ENCODE measurements around the gene SEC24A.
"Not testable (repeated sequence)": the region's sequence is repeated elsewhere in the genome, so short reads cannot be mapped to it uniquely, and the experiment has no call there.

Gene SEC24A

DNA sequence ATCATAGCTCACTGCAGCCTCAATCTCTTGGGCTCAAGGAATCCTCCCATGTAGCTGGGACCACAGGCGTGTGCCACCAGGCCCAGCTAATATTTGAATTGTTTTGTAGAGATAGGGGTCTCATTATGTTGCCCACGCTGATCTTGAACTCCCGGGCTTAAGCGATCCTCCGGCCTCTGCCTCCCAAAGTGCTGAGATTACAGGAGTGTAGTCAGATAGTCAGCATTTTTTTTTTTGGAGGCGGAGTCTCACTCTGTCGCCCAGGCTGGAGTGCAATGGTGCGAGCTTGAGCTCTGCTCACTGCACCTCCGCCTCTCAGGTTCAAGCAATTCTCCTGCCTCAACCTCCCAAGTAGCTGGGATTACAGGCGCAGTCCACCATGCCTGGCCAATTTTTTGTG is 14.4 kb upstream of the SEC24A start:
- no peak overlapping the region for H3K27ac ChIP-seq
- TF ChIP-seq, protein P1, sequence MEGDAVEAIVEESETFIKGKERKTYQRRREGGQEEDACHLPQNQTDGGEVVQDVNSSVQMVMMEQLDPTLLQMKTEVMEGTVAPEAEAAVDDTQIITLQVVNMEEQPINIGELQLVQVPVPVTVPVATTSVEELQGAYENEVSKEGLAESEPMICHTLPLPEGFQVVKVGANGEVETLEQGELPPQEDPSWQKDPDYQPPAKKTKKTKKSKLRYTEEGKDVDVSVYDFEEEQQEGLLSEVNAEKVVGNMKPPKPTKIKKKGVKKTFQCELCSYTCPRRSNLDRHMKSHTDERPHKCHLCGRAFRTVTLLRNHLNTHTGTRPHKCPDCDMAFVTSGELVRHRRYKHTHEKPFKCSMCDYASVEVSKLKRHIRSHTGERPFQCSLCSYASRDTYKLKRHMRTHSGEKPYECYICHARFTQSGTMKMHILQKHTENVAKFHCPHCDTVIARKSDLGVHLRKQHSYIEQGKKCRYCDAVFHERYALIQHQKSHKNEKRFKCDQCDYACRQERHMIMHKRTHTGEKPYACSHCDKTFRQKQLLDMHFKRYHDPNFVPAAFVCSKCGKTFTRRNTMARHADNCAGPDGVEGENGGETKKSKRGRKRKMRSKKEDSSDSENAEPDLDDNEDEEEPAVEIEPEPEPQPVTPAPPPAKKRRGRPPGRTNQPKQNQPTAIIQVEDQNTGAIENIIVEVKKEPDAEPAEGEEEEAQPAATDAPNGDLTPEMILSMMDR (IDR thresholded peaks at IDR 0.05) = no peak
- TF ChIP-seq ZFX (IDR thresholded peaks at IDR 0.05; ENCODE audit: borderline replicate concordance) = no peak

DNA sequence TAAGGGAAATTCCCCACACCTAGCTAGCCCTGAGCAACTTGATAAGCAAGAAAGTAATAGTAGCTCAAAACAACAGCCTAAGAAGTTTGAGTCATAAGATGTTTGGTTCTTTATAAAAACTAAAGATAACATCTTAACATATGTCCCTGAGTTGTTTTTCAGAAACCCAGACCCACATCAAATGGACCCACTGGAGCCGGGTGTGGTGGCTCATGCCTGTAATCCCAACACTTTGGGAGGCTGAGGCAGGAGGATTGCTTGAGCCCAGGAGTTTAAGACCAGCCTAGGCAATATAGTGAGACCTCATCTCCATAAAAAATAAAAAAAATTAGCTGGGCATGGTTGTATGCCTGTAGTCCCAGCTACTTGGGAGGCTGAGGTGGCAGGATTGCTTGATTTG is 13.2 kb upstream of the SEC24A start:
- not testable (repeated sequence) for H3K27ac ChIP-seq

DNA sequence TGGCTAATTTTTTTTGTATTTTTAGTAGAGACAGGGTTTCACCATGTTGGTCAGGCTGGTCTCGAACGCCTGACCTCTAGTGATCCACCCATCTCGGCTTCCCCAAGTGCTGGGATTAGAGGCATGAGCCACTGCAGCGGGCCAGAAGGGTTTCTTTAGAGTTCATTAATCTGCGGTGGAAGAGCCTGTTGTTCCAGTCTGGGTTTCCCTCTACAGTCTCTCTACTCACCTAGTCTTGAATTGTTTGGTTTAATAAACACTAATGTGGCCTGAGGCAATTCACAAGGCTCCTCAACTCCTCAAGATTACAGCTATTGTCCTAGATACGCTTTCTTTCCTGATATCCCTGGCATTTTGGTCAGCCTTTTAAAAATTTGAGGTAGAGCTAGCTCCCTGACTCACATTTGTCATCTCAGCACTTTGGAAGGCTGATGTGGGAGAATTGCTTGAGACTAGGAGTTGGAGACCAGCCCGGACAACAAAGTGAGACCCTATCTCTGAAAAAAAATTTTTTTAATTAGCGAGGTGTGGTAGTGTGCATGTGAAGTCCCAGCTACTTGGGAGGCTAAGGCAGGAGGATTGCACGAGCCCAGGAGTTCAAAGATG is 11.4 kb upstream of the SEC24A start:
- 0 out of 2 replicates have a peak overlapping the region, but pooled peaks have one; percentile 2 for H3K27ac ChIP-seq
- TF ChIP-seq ZFX (IDR thresholded peaks at IDR 0.05; ENCODE audit: borderline replicate concordance) = no peak
- TF ChIP-seq, protein P1 (IDR thresholded peaks at IDR 0.05) = no peak

DNA sequence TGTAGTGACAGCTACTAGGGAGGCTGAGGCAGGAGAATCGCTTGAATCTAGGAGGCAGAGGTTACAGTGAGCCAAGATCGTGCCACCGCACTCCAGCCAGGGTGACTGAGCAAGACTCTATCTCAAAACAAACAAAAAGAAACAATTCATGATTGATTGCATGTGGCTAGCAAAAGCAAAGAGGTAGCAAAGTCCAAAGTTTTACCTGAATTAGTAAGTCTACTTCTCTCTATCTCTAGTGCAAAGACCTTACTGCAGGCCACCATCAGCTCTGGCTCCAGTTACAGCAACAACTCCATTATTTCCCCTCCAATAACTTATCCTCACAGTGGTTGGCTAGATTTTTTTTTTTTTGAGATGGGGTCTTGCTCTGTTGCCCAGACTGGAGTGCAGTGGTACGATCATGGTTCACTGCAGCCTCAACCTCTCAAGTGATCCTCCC is 9.8 kb upstream of the SEC24A start:
- TF ChIP-seq, protein P1 (IDR thresholded peaks at IDR 0.05) = no peak
- TF ChIP-seq ZFX (IDR thresholded peaks at IDR 0.05; ENCODE audit: borderline replicate concordance) = no peak
- H3K27ac ChIP-seq = no peak overlapping the region

DNA sequence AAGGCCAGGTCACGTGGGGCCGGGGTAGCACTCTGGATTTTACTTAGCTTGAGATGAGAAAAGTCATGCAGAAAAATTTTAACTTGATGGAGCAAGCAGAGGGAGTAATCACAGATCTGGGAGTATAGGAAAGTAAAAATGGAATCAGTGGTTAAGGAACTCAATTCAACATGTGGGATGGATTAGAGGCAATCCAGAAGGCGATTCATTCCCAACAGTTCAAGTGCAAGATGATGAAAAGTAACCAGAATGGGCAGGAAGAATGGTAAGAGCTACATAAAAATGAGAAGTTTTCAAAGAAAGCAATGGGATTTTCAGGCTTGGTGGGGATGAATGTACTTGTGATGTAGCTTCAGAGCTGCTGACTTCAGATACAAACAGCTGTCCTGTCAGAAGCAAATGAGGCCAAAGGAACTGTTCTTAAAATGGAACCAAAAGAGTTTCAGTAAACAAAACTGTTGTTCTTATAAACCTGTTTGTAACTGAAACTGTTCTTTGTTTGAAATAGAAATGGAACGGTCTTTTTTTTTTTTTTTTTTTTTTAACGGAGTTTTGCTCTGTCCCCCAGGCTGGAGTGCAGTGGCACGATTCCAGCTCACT is 5.6 kb upstream of the SEC24A start:
- H3K27ac ChIP-seq = no peak overlapping the region
- TF ChIP-seq, protein P1 (IDR thresholded peaks at IDR 0.05) = no peak

DNA sequence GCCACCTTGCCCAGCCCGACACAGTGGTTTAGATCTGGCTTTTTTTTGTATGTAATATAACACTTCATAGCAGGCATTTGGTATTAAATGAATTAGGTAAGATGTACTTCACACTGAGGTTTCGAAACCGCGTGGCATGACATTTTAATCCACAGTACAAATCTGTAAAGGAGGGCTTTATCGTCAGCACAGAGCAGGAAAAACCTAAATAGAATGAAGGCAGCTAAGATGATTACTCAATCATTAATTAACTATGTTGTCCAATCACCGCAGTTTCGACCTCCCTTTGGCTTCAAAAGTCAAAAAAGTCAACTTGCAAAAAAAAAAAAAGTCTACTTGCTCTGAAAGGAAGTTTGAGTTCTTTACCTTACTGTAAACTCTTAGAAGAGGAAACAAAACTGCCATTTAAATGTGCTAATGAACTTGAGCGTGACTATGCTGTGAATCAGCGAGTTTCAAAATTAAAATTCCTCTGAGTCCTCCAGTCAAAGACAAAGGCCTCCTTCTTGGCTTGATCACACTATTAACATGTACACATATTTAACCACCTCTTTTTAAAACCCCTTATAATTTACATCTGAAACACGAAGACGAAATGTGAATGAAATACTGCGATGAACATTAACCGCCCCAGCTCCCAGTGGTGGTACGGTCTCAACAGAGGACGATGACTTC is 698 bp upstream of the SEC24A start:
- TF ChIP-seq, protein P1 (IDR thresholded peaks at IDR 0.05) = no peak
- TF ChIP-seq ZFX (IDR thresholded peaks at IDR 0.05; ENCODE audit: borderline replicate concordance) = no peak
- peak overlapping the region; percentile 95 for H3K27ac ChIP-seq

DNA sequence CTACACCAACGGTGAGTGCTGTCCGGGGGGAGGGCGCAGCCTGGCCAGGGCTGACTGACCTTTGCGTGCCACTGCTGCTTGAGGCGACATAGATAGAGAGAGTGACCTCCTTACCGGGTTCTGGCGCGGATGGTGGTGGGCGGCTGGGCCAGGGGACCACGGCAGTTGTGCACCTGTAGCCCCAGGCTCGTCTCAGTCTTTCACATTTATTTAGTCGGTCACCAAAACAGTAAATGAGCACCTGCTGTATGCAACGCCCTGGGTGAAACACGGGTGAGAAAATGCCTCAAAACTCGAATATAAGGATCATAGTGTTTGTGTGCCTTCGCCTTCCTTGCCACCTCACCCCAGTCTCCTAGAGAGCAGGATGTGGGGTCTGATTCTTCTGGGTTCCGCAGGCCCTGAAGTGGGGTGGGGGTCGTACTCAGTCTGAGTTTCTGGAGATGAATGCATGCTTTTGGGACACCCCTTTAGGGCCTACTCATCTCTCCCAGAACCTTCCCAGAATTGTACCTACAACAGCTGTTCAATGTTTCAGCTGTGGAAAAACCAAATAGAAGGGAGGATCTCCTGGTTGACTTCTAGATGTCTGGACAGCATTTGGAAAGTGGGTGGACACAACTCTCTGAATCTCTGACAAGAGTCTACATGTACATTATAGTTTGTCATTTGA is 714 bp downstream of the SEC24A start:
- TF ChIP-seq, protein P1 (IDR thresholded peaks at IDR 0.05) = no peak
- no peak for TF ChIP-seq ZFX (IDR thresholded peaks at IDR 0.05; ENCODE audit: borderline replicate concordance)
- H3K27ac ChIP-seq = peak overlapping the region; percentile 95

DNA sequence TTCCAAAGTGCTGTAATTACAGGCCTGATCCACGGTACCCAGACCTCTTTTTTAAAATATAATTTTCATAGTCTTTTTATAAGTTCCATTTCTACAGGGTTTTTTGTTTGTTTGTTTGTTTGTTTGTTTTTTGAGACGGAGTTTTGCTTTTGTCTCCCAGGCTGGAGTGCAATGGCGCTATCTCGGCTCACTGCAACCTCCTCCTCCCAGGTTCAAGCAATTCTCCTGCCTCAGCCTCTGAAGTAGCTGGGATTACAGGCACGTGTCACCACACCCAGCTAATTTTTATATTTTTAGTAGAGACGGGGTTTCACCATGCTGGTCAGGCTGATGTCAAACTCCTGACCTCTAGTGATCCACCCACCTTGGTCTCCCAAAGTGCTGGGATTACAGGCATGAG is 2.1 kb downstream of the SEC24A start:
- H3K27ac ChIP-seq = not testable (repeated sequence)

Measured in 22Rv1 (cell line).